Superior temporal gyrus (tissue), 1 donor: ENCODE data around the gene NTN3.

Source experiments
- DNase-seq: peaks from one replicate; pipeline ENCODE4 v3.0.0-alpha.2; 2016; ENCODE audit errors: extremely low spot score

The NTN3 gene

GRCh38 chr16:2466667-2467527 is 4.2 kb upstream of the NTN3 start:
- DNase-seq, result no peak

- DNase-seq, result no peak
Observed at GRCh38 chr16:2467528-2468232, 3.4 kb upstream of the NTN3 start.

GRCh38 chr16:2468233-2468724 is 2.8 kb upstream of the NTN3 start:
- no peak for DNase-seq

GRCh38 chr16:2468725-2469398 is 2.2 kb upstream of the NTN3 start:
- no peak for DNase-seq

GRCh38 chr16:2469399-2470233 is 1.5 kb upstream of the NTN3 start:
- DNase-seq, result no peak

- no peak for DNase-seq
Observed at GRCh38 chr16:2470234-2470601, 879 bp upstream of the NTN3 start.

GRCh38 chr16:2470603-2471015 is 488 bp upstream of the NTN3 start:
- DNase-seq, result no peak

GRCh38 chr16:2471653-2472487 is 773 bp downstream of the NTN3 start:
- DNase-seq, result no peak

GRCh38 chr16:2472488-2472864 is 1.4 kb downstream of the NTN3 start:
- no peak for DNase-seq

GRCh38 chr16:2472885-2473445 is 1.9 kb downstream of the NTN3 start:
- no peak for DNase-seq

GRCh38 chr16:2473446-2473926 is 2.4 kb downstream of the NTN3 start:
- DNase-seq, result no peak

- peak; percentile 59 for DNase-seq
Observed at GRCh38 chr16:2473999-2474876, 3.1 kb downstream of the NTN3 start.

- peak; percentile 84 for DNase-seq
Observed at GRCh38 chr16:2474877-2475412, 3.8 kb downstream of the NTN3 start, which contains the start of gene TBC1D24. TBC1D24 (plus strand) TSS chr16:2475127; CDS start chr16:2496149, 21,022 bp downstream.

- no peak for DNase-seq
Observed at GRCh38 chr16:2475413-2476344, 4.6 kb downstream of the NTN3 start.

- DNase-seq, result no peak
Observed at GRCh38 chr16:2476345-2476720, 5.2 kb downstream of the NTN3 start.

- no peak for DNase-seq
Observed at GRCh38 chr16:2476741-2477140, 5.6 kb downstream of the NTN3 start.

GRCh38 chr16:2477327-2477726 is 6.2 kb downstream of the NTN3 start:
- DNase-seq, result no peak

GRCh38 chr16:2478279-2478678 is 7.2 kb downstream of the NTN3 start:
- no peak for DNase-seq
